GM19043 (cell line): ENCODE results near the gene PPT2.
A peak's percentile ranks its signal among the peaks of the same experiment; 100 is the strongest.

Source experiments
- ATAC-seq: cut with Tn5 transposase; IDR thresholded peaks from one replicate; pipeline ENCODE4 v1.9.1; 2021; ENCODE audit warnings: low read depth; ENCODE audit not compliant: unreplicated experiment

Gene PPT2

GRCh38 chr6:32151181-32151862, 2.6 kb upstream of the PPT2 start:
- no peak for ATAC-seq

GRCh38 chr6:32151863-32152768, 1.8 kb upstream of the PPT2 start, which contains the start of gene PRRT1:
Gene PRRT1, minus strand, starts transcription at chr6:32151939. Its CDS starts 112 bp downstream, at chr6:32151827.
- no peak for ATAC-seq

DNA sequence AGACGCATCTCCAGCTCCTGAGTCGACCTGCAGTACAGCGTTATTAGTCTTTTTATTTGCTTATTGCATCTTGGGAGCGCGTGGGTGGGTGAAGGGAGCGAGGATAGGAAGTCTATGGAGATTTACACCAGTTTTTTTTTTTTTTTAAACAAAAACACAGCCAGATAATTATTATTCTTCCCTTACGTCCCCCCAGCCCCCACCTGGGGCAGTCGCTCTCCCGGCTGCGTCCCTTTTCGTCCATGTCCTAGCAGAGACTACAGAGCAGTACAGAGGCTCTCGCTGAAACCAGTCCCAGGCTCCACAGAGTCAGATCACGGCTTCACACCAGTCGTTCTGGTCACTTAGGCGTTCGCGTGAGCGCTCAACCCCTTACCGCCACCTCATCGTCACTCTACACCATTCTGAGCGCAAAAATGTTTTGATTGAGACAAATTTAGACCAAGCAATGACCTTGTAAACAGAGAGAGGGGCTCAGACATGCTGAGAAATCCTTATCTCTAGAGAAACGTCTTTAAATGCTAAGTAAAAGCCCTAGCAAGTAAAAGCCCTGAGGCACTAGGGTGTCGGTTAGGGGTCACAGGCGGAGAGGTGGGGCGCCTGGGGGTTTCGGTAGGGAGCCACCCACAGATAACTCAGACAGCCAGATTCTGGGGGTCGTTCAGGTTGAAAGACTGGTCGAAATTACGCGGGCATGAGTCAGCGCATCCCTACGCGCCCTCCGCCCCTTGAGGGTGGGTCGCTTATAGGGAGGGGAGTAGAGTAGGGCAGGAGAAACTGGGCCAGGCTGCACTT, 975 bp upstream of the PPT2 start:
- no peak for ATAC-seq

DNA sequence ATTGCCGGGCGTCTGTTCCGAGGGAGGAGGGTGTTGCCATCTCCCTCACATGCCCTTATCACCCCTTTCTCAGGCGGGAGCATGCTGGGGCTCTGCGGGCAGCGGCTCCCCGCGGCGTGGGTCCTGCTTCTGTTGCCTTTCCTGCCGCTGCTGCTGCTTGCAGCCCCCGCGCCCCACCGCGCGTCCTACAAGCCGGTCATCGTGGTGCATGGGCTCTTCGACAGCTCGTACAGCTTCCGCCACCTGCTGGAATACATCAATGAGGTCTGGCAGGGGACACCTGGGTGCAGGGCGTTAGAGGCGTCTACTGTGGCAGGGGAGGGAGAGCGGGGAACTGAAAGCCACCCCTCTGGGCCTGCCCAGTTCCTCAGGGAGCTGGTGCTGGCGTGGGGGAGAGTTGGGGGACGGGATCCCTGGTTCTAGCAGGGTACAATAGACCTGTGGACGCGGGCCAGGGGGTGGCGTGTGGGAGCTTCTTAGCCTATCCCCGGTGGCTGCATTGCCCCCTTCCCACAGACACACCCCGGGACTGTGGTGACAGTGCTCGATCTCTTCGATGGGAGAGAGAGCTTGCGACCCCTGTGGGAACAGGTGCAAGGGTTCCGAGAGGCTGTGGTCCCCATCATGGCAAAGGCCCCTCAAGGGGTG, 697 bp downstream of the PPT2 start:
- ATAC-seq: peak; percentile 70

- no peak for ATAC-seq
Measured at GRCh38 chr6:32156891-32157290, 3.0 kb downstream of the PPT2 start.

DNA sequence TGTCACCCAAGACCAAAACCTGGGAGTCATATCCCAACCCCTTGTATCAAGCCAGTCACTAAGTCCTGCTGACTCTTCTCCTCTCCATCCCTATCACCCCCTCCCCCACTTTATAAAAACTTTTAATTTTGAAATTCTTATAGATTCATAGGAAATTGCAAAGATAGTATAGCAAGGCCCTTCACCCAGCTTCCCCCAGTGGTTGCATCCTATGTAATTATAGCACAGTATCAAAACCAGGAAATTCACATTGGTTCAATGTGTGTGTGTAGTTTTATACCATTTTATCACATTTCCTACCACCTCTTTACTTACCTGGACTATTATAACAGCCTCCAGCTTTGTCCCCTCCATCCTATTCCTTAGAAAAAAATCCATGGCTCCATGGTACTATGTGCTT, 4.1 kb downstream of the PPT2 start:
- ATAC-seq: no peak

GRCh38 chr6:32163559-32164258, 9.8 kb downstream of the PPT2 start:
- no peak for ATAC-seq

DNA sequence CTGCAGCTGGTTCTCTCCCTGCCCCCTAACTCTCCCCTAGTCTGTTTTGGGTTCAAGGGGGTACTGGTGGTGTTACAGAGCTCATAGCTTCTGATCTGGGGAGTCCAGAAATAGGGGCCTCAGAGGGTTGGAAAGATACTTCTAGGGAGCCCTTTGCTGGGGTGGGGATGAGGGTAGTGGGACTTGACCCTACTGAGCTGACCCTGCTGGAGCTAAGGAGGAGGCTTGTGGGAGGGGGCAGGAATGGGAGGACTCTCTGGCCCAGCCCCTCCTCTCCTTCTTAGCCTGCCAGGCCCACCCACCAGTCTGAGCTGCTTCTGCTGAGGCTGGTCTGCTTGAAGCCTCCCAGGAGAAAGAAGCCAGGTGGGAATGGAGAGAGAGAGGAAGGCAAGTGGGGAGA, 10.4 kb downstream of the PPT2 start, which contains the start of gene EGFL8:
Gene EGFL8 (plus strand): TSS at position 301 of the 400 bp plus-strand sequence. CDS start 1,571 bp downstream, outside the sequence.
- ATAC-seq: no peak

DNA sequence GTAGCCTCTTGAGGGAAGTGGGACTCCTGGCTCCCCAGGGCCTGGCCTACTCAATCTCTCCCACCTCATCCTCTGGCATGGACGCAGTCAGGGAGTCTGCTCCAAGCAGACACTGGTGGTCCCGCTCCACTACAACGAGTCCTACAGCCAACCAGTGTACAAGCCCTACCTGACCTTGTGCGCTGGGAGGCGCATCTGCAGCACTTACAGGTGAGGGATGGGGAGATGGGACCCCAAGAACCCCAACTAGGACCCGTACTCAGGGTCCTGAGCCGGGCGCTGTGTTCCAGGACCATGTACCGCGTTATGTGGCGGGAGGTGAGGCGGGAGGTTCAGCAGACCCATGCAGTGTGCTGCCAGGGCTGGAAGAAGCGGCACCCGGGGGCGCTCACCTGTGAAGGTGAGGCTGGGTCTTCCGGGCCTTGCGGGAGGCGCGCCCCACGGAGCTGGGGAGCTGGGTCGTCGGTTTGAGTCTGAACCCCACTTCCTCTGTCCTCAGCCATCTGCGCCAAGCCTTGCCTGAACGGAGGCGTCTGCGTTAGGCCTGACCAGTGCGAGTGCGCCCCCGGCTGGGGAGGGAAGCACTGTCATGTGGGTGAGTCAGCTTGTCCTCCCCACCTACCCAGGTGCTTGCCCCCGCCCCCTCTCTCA, 12.6 kb downstream of the PPT2 start:
- no peak for ATAC-seq

GRCh38 chr6:32167154-32167760, 13.3 kb downstream of the PPT2 start:
- no peak for ATAC-seq

GRCh38 chr6:32167761-32168262, 13.9 kb downstream of the PPT2 start:
- no peak for ATAC-seq

DNA sequence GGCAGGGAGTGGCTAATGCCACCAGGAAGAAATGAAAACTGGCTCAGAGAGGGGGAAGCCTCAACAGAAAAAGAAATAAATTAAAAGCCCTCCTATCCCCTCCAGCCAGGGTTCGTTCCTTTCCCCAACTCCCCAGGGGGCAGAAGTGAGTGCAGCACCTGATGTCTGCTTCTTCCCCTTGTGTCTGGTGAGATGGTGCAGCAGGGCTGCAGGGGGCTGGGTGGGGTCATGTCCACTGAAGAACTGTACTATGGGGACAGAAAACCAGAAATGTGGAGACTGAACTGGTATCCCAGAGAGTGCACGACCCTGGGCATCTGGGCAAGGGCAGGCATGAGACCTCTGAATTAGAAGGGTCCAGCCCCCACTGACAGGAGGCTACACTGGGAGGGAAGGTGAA, 14.4 kb downstream of the PPT2 start:
- ATAC-seq: no peak

DNA sequence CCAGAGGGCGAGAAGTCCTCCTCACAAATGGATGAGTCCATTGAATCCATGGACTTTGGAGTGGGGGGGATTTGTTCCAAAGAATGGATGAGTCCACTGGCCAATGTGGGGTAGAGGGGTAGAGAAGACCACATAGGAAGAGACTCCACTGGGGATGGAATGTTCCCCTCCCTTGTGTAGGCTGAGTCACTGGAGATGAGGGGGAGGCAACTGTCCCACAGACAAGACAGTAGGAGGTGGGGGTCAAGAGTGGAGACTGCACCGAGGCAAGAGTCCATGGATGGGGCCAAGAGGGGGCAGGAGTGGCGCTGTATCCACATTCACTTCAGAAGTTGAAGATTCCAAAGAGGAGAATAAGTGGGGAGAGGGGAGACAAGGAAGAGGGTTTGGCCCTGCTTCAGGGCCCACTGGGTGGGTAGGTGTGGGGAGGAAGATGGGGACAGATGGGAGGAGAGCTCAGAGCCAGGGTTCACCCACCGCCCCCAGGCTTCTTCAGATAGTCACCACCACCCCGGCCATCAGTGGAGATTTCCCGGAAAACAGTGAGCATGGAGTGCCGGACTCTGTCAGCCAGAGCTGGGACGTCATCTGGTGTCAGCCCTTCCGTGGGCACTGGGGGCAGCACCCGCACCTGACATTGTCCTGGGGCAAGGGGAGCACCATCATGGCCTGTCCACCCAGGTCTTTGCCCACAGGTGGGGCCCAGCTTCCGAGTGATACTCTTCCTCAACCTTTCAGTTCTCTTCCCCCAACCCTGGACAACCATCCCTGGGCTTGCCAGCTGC, 15.1 kb downstream of the PPT2 start:
- no peak for ATAC-seq

DNA sequence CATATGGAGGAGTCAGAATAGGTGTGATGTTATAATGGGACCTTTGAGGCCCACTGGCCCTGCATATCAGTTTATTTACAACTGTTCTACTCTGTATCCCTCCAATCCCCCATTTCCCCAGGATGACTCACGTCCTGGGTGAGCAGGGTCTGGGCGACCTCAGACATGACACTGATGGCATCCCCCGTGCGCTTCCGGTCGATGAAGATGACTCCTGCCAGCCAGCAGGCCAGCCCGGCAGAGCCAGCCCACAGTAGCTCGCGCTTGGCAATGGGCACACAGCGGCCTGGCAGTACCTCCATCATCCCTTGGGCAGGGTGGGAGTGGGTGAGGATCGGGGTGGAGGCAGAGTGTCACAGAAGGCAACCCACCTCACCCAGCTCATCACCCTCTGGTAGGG, 16.4 kb downstream of the PPT2 start:
- ATAC-seq: no peak

DNA sequence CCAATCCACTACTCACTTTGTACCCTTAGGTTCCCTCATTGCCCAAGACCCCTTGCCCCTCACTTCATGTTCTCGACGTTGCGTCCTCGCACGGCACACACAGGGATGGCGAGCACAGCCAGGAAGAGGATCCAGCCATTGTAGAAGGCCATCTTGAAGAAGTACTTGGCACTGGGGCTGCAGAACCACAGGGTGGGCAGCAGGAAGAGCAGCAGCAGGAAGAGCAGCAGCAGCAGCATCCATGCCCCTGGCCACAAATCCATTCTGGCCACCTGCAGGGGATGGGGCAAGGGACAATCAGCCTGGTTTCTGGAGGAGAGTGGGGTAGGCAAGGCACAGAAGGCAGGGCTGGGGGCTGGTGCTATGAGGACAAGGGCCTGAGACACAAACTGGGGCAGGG, 17.3 kb downstream of the PPT2 start:
- no peak for ATAC-seq

DNA sequence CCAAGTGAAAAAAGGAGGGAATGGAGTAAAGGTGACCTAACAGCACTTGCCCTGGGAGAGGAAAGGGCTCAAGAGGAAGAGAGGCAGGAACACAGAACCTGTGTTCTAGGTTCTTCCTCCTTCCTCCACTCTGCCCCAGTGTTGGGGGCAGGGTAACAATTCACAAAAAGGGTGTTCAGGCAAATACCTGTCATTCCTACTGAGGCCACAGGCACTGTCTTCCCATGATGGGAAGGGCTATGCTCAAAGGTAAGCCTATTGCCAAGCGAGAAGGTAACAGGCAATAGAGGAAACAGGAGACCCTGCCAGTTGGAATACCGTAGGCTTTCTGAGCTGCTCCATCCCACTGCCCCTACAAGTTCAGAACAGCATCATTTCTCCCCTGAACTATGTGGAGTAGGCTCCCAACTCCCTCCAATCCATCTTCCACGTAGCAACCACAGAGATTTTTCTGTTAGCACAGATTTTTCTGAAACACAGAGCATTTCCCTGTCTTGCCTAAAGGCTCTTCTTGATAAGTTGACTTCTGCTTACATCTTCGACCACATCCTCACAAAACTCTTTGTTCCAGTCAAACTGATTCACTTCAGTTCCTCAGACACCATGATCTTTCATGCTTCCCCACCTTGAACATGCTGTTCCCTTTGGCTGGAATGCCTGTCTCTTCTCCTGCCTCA, 19.2 kb downstream of the PPT2 start:
- no peak for ATAC-seq

DNA sequence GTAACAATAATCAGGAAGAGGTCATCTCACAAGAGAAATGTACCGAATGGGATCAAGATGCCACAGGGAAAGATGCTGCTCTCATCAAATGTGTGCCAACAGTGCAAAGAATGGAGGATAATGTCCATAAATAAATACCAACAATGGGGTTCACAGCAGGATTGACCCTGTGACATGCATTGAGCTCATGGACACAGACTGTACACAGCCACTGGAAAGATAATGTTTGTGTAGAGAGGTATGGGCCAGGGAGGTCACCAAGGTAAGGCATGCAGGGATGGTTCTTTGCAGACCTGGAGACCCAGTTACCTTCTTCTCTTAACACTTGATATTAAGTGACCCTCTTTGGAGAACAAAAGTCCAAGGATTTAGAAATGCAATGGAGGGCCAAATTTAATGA, 20.5 kb downstream of the PPT2 start:
- no peak for ATAC-seq
